BE2C (cell line): ENCODE results near the gene BUB1.

Source experiments
- DNase-seq: peaks from one replicate; pipeline ENCODE4 v3.0.0-alpha.2; 2020
- H3K27me3 ChIP-seq: fragments of 250-450 bp; sonication (Bioruptor Pico); 2 replicates; pipeline ENCODE4 v1.5.1; 2020; ENCODE audit warnings: mild to moderate bottlenecking
- H3K36me3 ChIP-seq: fragments of 250-450 bp; sonication (Bioruptor Pico); 2 replicates; pipeline ENCODE4 v1.5.1; 2020; ENCODE audit warnings: mild to moderate bottlenecking
- H3K4me1 ChIP-seq: fragments of 250-450 bp; sonication (Bioruptor Pico); 2 replicates; pipeline ENCODE4 v1.5.1; 2020
- H3K4me3 ChIP-seq: 2 replicates; pipeline ENCODE4 v1.5.1; 2011; ENCODE audit warnings: low read depth, low read length
- H3K9me3 ChIP-seq: fragments of 250-450 bp; sonication (Bioruptor Pico); 2 replicates; pipeline ENCODE4 v1.5.1; 2020
- CTCF ChIP-seq: IDR thresholded peaks from 2 replicates; pipeline ENCODE4 v1.5.1; 2012; ENCODE audit warnings: mild to moderate bottlenecking, low read depth, low read length

The BUB1 gene

GRCh38 chr2:110674620-110675555, 3.0 kb downstream of the BUB1 start:
- no peak for TF ChIP-seq CTCF
- Histone ChIP-seq H3K4me3 (no peak overlapping the region), H3K36me3 (no peaks in the 10 kb centered on the region), H3K27me3 (no peaks in the 10 kb centered on the region), H3K9me3 (no peaks in the 10 kb centered on the region), H3K4me1 (no peaks in the 10 kb centered on the region)
- no peak for DNase-seq

- Histone ChIP-seq H3K9me3 (no peaks in the 10 kb centered on the region), H3K4me1 (no peaks in the 10 kb centered on the region), H3K36me3 (no peaks in the 10 kb centered on the region), H3K27me3 (no peaks in the 10 kb centered on the region), H3K4me3 (no peak overlapping the region)
- no peak for DNase-seq
- no peak for TF ChIP-seq CTCF
Observed at GRCh38 chr2:110673201-110673600, 4.7 kb downstream of the BUB1 start.

- no peaks in the 10 kb centered on the region for H3K9me3 ChIP-seq
- H3K36me3 ChIP-seq, result no peaks in the 10 kb centered on the region; the same call in 1 of the 2 replicates
- H3K27me3 ChIP-seq, result no peaks in the 10 kb centered on the region
- no peak for TF ChIP-seq CTCF
- no peaks in the 10 kb centered on the region for H3K4me1 ChIP-seq
- H3K4me3 ChIP-seq, result no peak overlapping the region
- DNase-seq, result no peak
Observed at GRCh38 chr2:110670826-110671225, 7.0 kb downstream of the BUB1 start.

- Histone ChIP-seq H3K9me3 (no peaks in the 10 kb centered on the region), H3K27me3 (no peaks in the 10 kb centered on the region), H3K4me1 (no peaks in the 10 kb centered on the region), H3K4me3 (no peak overlapping the region), H3K36me3 (no peaks in the 10 kb centered on the region; the same call in 1 of the 2 replicates)
- TF ChIP-seq CTCF, result no peak
- DNase-seq, result no peak
Observed at GRCh38 chr2:110669079-110669478, 8.8 kb downstream of the BUB1 start.

- Histone ChIP-seq H3K36me3 (peaks cover 2% of the 10 kb centered on the region; the same call in 1 of the 2 replicates), H3K27me3 (no peaks in the 10 kb centered on the region), H3K9me3 (no peaks in the 10 kb centered on the region), H3K4me1 (no peaks in the 10 kb centered on the region), H3K4me3 (no peak overlapping the region)
- TF ChIP-seq CTCF, result no peak
- DNase-seq, result no peak
Observed at GRCh38 chr2:110667071-110667470, 10.8 kb downstream of the BUB1 start.

GRCh38 chr2:110664135-110664534, 13.7 kb downstream of the BUB1 start:
- H3K9me3 ChIP-seq, result no peaks in the 10 kb centered on the region
- no peaks in the 10 kb centered on the region for H3K27me3 ChIP-seq
- H3K36me3 ChIP-seq, result peaks cover 7% of the 10 kb centered on the region
- DNase-seq, result no peak
- H3K4me1 ChIP-seq, result no peaks in the 10 kb centered on the region
- no peak for TF ChIP-seq CTCF
- no peak overlapping the region for H3K4me3 ChIP-seq
